H9 (cell line): Measurements from ENCODE around the gene CCDC102B. TPM values are rescaled to one million over a fixed set of nuclear protein-coding genes. Genes with fewer than 3 reads are reported as not detected.

Source experiments
- DNase-seq: peaks from one replicate; pipeline ENCODE4 v3.0.0-alpha.2; 2017
- H2AFZ ChIP-seq: one replicate; pipeline ENCODE4 v1.6.1; 2013; ENCODE audit warnings: mild to moderate bottlenecking, low read length, control low read depth, moderate library complexity
- H2AK5ac ChIP-seq: 2 replicates; pipeline ENCODE4 v1.6.1; 2013; ENCODE audit warnings: low read length, control low read depth, mixed read lengths; ENCODE audit not compliant: insufficient read length
- H2BK120ac ChIP-seq: one replicate; pipeline ENCODE4 v1.6.1; 2013; ENCODE audit warnings: low read depth, mild to moderate bottlenecking, low read length, control low read depth, inconsistent platforms; ENCODE audit not compliant: poor library complexity, severe bottlenecking
- H2BK12ac ChIP-seq: 2 replicates; pipeline ENCODE4 v1.6.1; 2013; ENCODE audit warnings: low read length, control low read depth, mixed read lengths, low read depth; ENCODE audit not compliant: insufficient read length
- H2BK15ac ChIP-seq: 2 replicates; pipeline ENCODE4 v1.6.1; 2013; ENCODE audit warnings: low read depth, low read length, control low read depth
- H2BK20ac ChIP-seq: one replicate; pipeline ENCODE4 v1.6.1; 2013; ENCODE audit warnings: low read depth, mild to moderate bottlenecking, low read length, control low read depth, inconsistent platforms; ENCODE audit not compliant: poor library complexity, severe bottlenecking
- H2BK5ac ChIP-seq: 2 replicates; pipeline ENCODE4 v1.6.1; 2013; ENCODE audit warnings: low read length, control low read depth, mixed read lengths; ENCODE audit not compliant: insufficient read length
- H3K14ac ChIP-seq: 2 replicates; pipeline ENCODE4 v1.6.1; 2013; ENCODE audit warnings: low read length, control low read depth; ENCODE audit not compliant: insufficient read depth
- H3K18ac ChIP-seq: 2 replicates; pipeline ENCODE4 v1.6.1; 2013; ENCODE audit warnings: low read depth, mild to moderate bottlenecking, mixed read lengths, low read length, control low read depth; ENCODE audit not compliant: insufficient read length
- H3K23ac ChIP-seq: 2 replicates; pipeline ENCODE4 v1.6.1; 2013; ENCODE audit warnings: low read length, control low read depth, mixed read lengths, low read depth; ENCODE audit not compliant: insufficient read length
- H3K23me2 ChIP-seq: 2 replicates; pipeline ENCODE4 v1.6.1; 2013; ENCODE audit warnings: low read depth, mild to moderate bottlenecking, mixed read lengths, low read length, control low read depth; ENCODE audit not compliant: insufficient read length, poor library complexity, severe bottlenecking
- H3K27ac ChIP-seq: 2 replicates; pipeline ENCODE4 v1.5.1; 2013; ENCODE audit warnings: low read length, control low read depth, mixed read lengths, low read depth; ENCODE audit not compliant: insufficient read length
- H3K27me3 ChIP-seq: 2 replicates; pipeline ENCODE4 v1.6.1; 2013; ENCODE audit warnings: low read length, control low read depth, inconsistent platforms; ENCODE audit not compliant: insufficient read depth
- H3K4ac ChIP-seq: 2 replicates; pipeline ENCODE4 v1.6.1; 2013; ENCODE audit warnings: low read depth, mild to moderate bottlenecking, control low read depth, inconsistent platforms, low read length, moderate library complexity
- H3K4me1 ChIP-seq: 2 replicates; pipeline ENCODE4 v1.6.1; 2013; ENCODE audit warnings: low read length, control low read depth, inconsistent platforms; ENCODE audit not compliant: insufficient read depth
- H3K4me2 ChIP-seq: 2 replicates; pipeline ENCODE4 v1.6.1; 2013; ENCODE audit warnings: low read length, control low read depth, mixed read lengths; ENCODE audit not compliant: insufficient read length, insufficient read depth
- H3K56ac ChIP-seq: 2 replicates; pipeline ENCODE4 v1.6.1; 2013; ENCODE audit warnings: low read depth, mild to moderate bottlenecking, mixed read lengths, low read length, control low read depth; ENCODE audit not compliant: insufficient read length
- H3K79me1 ChIP-seq: 2 replicates; pipeline ENCODE4 v1.6.1; 2013; ENCODE audit warnings: low read depth, mild to moderate bottlenecking, moderate library complexity, low read length, control low read depth, inconsistent platforms; ENCODE audit not compliant: insufficient read depth, poor library complexity, severe bottlenecking
- H3K79me2 ChIP-seq: 2 replicates; pipeline ENCODE4 v1.6.1; 2013; ENCODE audit warnings: low read length, control low read depth, inconsistent platforms; ENCODE audit not compliant: insufficient read depth
- H3K9ac ChIP-seq: 2 replicates; pipeline ENCODE4 v1.6.1; 2013; ENCODE audit warnings: low read length, control low read depth, mixed read lengths; ENCODE audit not compliant: insufficient read length; ENCODE audit errors: extremely low read depth
- H3K9me3 ChIP-seq: one replicate; pipeline ENCODE4 v1.6.1; 2013; ENCODE audit warnings: low read depth, low read length, inconsistent platforms; ENCODE audit not compliant: control insufficient read depth
- H3T11ph ChIP-seq: one replicate; pipeline ENCODE4 v1.6.1; 2013; ENCODE audit warnings: mild to moderate bottlenecking, low read length, control low read depth, inconsistent platforms
- H4K20me1 ChIP-seq: one replicate; pipeline ENCODE4 v1.6.1; 2013; ENCODE audit not compliant: control insufficient read depth, insufficient read length, insufficient read depth
- H4K5ac ChIP-seq: 2 replicates; pipeline ENCODE4 v1.6.1; 2013; ENCODE audit warnings: low read depth, mild to moderate bottlenecking, mixed read lengths, low read length, control low read depth; ENCODE audit not compliant: insufficient read length
- H4K8ac ChIP-seq: replicated peaks from 2 replicates; pipeline ENCODE4 v1.6.1; 2013; ENCODE audit warnings: low read length, control low read depth, mixed read lengths, low read depth; ENCODE audit not compliant: insufficient read length
- H4K91ac ChIP-seq: 2 replicates; pipeline ENCODE4 v1.6.1; 2013; ENCODE audit warnings: low read depth, mild to moderate bottlenecking, moderate library complexity, mixed read lengths, low read length, control low read depth; ENCODE audit not compliant: insufficient read length
- H3K27ac Mint-ChIP-seq, 3 experiments: 2 replicates in 2 of 3; 3 replicates in 1 of 3; pipeline ENCODE4 v1.8.0; 2020 to 2021; ENCODE audit warnings: mixed read lengths in 3 of 3, mild to moderate bottlenecking in 1 of 3, moderate library complexity in 1 of 3
- H3K27me3 Mint-ChIP-seq: 2 replicates; pipeline ENCODE4 v1.8.0; 2021; ENCODE audit warnings: low read depth, mild to moderate bottlenecking, moderate library complexity, mixed read lengths
- H3K36me3 Mint-ChIP-seq, 3 experiments: 2 replicates in 2 of 3; 3 replicates in 1 of 3; pipeline ENCODE4 v1.8.0; 2020 to 2021; ENCODE audit warnings: low read depth in 3 of 3, mixed read lengths in 3 of 3; ENCODE audit not compliant: insufficient read depth in 1 of 3
- H3K4me1 Mint-ChIP-seq, 2 experiments: 2 replicates each; pipeline ENCODE4 v1.8.0; 2020; ENCODE audit warnings: mixed read lengths in 2 of 2
- H3K4me3 Mint-ChIP-seq, 2 experiments: 2 replicates in 1 of 2; 3 replicates in 1 of 2; pipeline ENCODE4 v1.8.0; 2020 to 2021; ENCODE audit warnings: mild to moderate bottlenecking in 2 of 2, mixed read lengths in 2 of 2, moderate library complexity in 1 of 2
- H3K9me3 Mint-ChIP-seq, 2 experiments: 2 replicates in 1 of 2; 3 replicates in 1 of 2; pipeline ENCODE4 v1.8.0; 2020; ENCODE audit warnings: mild to moderate bottlenecking in 2 of 2, mixed read lengths in 2 of 2, moderate library complexity in 1 of 2
- WGBS: extraction: QIAGEN DNeasy Blood & Tissue Kit; methylation state at CpG from one replicate; pipeline ENCODE4 v1.1.7; 2013; ENCODE audit warnings: missing lambda C conversion rate, low lambda C conversion rate, mixed read lengths; ENCODE audit not compliant: insufficient read length; ENCODE audit errors: extremely low coverage; 5-methylcytosine and 5-hydroxymethylcytosine counted together
- total RNA-seq: library from RNA; stranded (reverse); gene quantifications from 2 replicates; pipeline ENCODE4 v1.2.1, GENCODE V29; 2021
- TF ChIP-seq, protein P1 (sequence below): fragments of 200-600 bp; sonication (generic); conservative IDR thresholded peaks from 3 replicates; pipeline ENCODE4 v1.8.0; 2021; ENCODE audit warnings: antibody characterized with exemption, mild to moderate bottlenecking

Gene CCDC102B
- total RNA-seq, 1 experiment from 2014 or later: 1.2 TPM

DNA sequence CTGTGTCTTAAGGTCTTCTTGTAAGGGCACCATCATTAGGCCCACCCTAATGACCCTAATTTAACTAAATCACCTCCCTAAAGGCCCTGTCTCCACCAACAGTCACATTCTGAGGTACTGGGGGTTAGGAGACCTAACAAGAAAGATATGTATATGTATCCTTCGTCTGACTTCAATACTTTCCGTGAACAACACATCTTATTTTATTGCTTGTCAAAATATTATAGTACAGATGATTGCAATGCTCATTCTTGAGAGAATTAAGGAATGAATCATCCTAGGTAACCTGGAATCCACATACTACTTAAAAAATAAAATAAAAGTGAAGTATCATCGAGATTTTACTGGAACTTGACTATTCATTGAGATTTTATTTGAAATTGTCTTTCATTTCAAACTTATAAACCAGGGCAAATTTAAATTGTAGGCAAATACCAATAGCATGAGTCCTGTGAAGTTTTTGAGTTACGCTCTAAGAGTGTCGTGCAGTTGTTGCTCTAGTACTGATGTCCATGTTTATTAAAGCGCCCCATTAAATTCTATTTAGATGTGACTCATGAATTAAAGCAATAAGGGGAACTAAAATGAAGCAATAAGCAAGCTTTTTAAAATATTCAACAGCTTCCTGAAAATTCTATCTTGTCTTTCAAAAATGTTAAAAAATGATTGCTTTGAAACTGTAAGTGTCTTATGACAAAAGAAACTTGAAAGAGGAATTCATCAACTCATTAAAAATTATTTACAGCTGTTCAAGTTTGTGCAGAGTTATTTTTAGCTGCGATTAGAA is 40.0 kb downstream of the CCDC102B start:
- no peak overlapping the region for H2AFZ ChIP-seq
- no peaks in the 10 kb centered on the region for H4K20me1 ChIP-seq
- H3K79me2 ChIP-seq: no peaks in the 10 kb centered on the region
- no peak overlapping the region for H3K23ac ChIP-seq
- no peak overlapping the region for H3K4ac ChIP-seq
- H3K18ac ChIP-seq: no peak overlapping the region
- no peaks in the 10 kb centered on the region for H3K4me1 ChIP-seq
- Mint-ChIP-seq H3K36me3 (no peaks in the 10 kb centered on the region), H3K27ac (no peak overlapping the region), H3K4me3 (no peak overlapping the region), H3K27me3 (no peaks in the 10 kb centered on the region), H3K4me1 (peaks cover 4 to 8% of the 10 kb centered on the region in 2 experiments), H3K9me3 (no peaks in the 10 kb centered on the region)
- H2AK5ac ChIP-seq: no peak overlapping the region
- H2BK15ac ChIP-seq: no peak overlapping the region
- no peak overlapping the region for H2BK12ac ChIP-seq
- no peaks in the 10 kb centered on the region for H3K79me1 ChIP-seq
- no peak overlapping the region for H2BK120ac ChIP-seq
- DNase-seq: no peak
- H3K56ac ChIP-seq: no peak overlapping the region
- no peak overlapping the region for H3K9ac ChIP-seq
- TF ChIP-seq, protein P1, sequence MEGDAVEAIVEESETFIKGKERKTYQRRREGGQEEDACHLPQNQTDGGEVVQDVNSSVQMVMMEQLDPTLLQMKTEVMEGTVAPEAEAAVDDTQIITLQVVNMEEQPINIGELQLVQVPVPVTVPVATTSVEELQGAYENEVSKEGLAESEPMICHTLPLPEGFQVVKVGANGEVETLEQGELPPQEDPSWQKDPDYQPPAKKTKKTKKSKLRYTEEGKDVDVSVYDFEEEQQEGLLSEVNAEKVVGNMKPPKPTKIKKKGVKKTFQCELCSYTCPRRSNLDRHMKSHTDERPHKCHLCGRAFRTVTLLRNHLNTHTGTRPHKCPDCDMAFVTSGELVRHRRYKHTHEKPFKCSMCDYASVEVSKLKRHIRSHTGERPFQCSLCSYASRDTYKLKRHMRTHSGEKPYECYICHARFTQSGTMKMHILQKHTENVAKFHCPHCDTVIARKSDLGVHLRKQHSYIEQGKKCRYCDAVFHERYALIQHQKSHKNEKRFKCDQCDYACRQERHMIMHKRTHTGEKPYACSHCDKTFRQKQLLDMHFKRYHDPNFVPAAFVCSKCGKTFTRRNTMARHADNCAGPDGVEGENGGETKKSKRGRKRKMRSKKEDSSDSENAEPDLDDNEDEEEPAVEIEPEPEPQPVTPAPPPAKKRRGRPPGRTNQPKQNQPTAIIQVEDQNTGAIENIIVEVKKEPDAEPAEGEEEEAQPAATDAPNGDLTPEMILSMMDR: no peak
- no peaks in the 10 kb centered on the region for H3K27me3 ChIP-seq
- H3K23me2 ChIP-seq: no peaks in the 10 kb centered on the region
- no peak overlapping the region for H4K91ac ChIP-seq
- no peak overlapping the region for H2BK20ac ChIP-seq
- H4K5ac ChIP-seq: no peak overlapping the region
- H3K4me2 ChIP-seq: no peak overlapping the region
- H2BK5ac ChIP-seq: no peak overlapping the region
- no peak overlapping the region for H4K8ac ChIP-seq
- no peak overlapping the region for H3K14ac ChIP-seq
- no CpG with 5 or more reads among the region's 7 CpGs for WGBS
- no peak overlapping the region for H3K27ac ChIP-seq
- no peaks in the 10 kb centered on the region for H3K9me3 ChIP-seq
- no peak overlapping the region for H3T11ph ChIP-seq
